Urothelium cell line (cell line): Measurements from ENCODE around the gene ARHGAP18.

Experiments
- DNase-seq: peaks from one replicate; pipeline ENCODE4 v3.0.0; 2011; ENCODE audit warnings: low spot score, mixed read lengths
- FAIRE-seq: peaks from 2 replicates; lab custom pipeline; 2011; peaks lifted over from hg19 to GRCh38; lab: Jason Lieb, UNC

ARHGAP18 gene

GRCh38 chr6:129623008-129623732, 86.8 kb downstream of the ARHGAP18 start:
- FAIRE-seq = no peak
- DNase-seq = no peak

- no peak for FAIRE-seq
- DNase-seq = no peak
Measured at GRCh38 chr6:129621252-129621651, 88.7 kb downstream of the ARHGAP18 start.

- no peak for FAIRE-seq
- DNase-seq = no peak
Measured at GRCh38 chr6:129620234-129620610, 89.8 kb downstream of the ARHGAP18 start.

GRCh38 chr6:129619579-129620233, 90.3 kb downstream of the ARHGAP18 start:
- FAIRE-seq (no peak), DNase-seq (no peak)

GRCh38 chr6:129617986-129618385, 92.0 kb downstream of the ARHGAP18 start:
- FAIRE-seq (no peak), DNase-seq (no peak)

GRCh38 chr6:129615496-129615895, 94.5 kb downstream of the ARHGAP18 start:
- no peak for FAIRE-seq

GRCh38 chr6:129615020-129615419, 95.0 kb downstream of the ARHGAP18 start:
- FAIRE-seq (no peak), DNase-seq (no peak)

More at GRCh38 chr6:129615496-129615895, 94.5 kb downstream of the ARHGAP18 start:
- DNase-seq = no peak

- DNase-seq = no peak
- no peak for FAIRE-seq
Measured at GRCh38 chr6:129614464-129614863, 95.5 kb downstream of the ARHGAP18 start.

- FAIRE-seq (no peak), DNase-seq (no peak)
Measured at GRCh38 chr6:129612440-129612839, 97.5 kb downstream of the ARHGAP18 start.

- FAIRE-seq (no peak), DNase-seq (no peak)
Measured at GRCh38 chr6:129609635-129610034, 100.3 kb downstream of the ARHGAP18 start.

GRCh38 chr6:129608886-129609537, 101.0 kb downstream of the ARHGAP18 start:
- no peak for DNase-seq
- FAIRE-seq = no peak

GRCh38 chr6:129607581-129608186, 102.3 kb downstream of the ARHGAP18 start:
- FAIRE-seq (no peak), DNase-seq (no peak)

- DNase-seq (no peak), FAIRE-seq (no peak)
Measured at GRCh38 chr6:129606664-129607063, 103.3 kb downstream of the ARHGAP18 start.

GRCh38 chr6:129605967-129606366, 104.0 kb downstream of the ARHGAP18 start:
- FAIRE-seq = no peak
- no peak for DNase-seq

- DNase-seq (no peak), FAIRE-seq (no peak)
Measured at GRCh38 chr6:129605095-129605494, 104.9 kb downstream of the ARHGAP18 start.

- DNase-seq (no peak), FAIRE-seq (no peak)
Measured at GRCh38 chr6:129604321-129604720, 105.7 kb downstream of the ARHGAP18 start.

GRCh38 chr6:129603741-129604140, 106.2 kb downstream of the ARHGAP18 start:
- DNase-seq (no peak), FAIRE-seq (no peak)

GRCh38 chr6:129601323-129601722, 108.7 kb downstream of the ARHGAP18 start:
- FAIRE-seq = no peak
- DNase-seq = no peak

- DNase-seq (no peak), FAIRE-seq (no peak)
Measured at GRCh38 chr6:129599467-129599866, 110.5 kb downstream of the ARHGAP18 start.

GRCh38 chr6:129598244-129599187, 111.5 kb downstream of the ARHGAP18 start:
- FAIRE-seq (peak; percentile 55), DNase-seq (peak; percentile 65)
